A549 (cell line): ENCODE data around the gene UIMC1.

Source experiments
- CHD4 ChIP-seq: fragments of 200-600 bp; sonication (generic); IDR thresholded peaks from 2 replicates; pipeline ENCODE4 v1.6.1; 2016; ENCODE audit warnings: antibody characterized with exemption, mild to moderate bottlenecking, borderline replicate concordance
- POLR2A ChIP-seq: IDR thresholded peaks from 2 replicates; pipeline ENCODE4 v1.6.1; 2012; ENCODE audit warnings: mild to moderate bottlenecking, low read length
- RAD21 ChIP-seq, 2 experiments: fragments of >200 bp in 1 of 2; sonication (Bioruptor Twin) in 1 of 2; formaldehyde crosslinking in 1 of 2; IDR thresholded peaks in 1 of 2; conservative IDR thresholded peaks in 1 of 2; 2 replicates in 1 of 2; 3 replicates in 1 of 2; pipeline ENCODE4 v1.6.1; 2012 to 2018; ENCODE audit warnings: inconsistent platforms in 1 of 2
- RNF2 ChIP-seq: fragments of 200-600 bp; sonication (generic); IDR thresholded peaks from 2 replicates; pipeline ENCODE4 v1.6.1; 2016; ENCODE audit warnings: low read depth, mild to moderate bottlenecking, antibody characterized with exemption, moderate library complexity, borderline replicate concordance
- TF ChIP-seq, protein P1 (sequence below): IDR thresholded peaks from 2 replicates; pipeline ENCODE4 v1.6.1; 2012
- TF ChIP-seq, protein P2 (sequence below): fragments of >200 bp; sonication (Bioruptor Twin); formaldehyde crosslinking; IDR thresholded peaks from 3 replicates; pipeline ENCODE4 v1.5.1; 2016
- TF ChIP-seq, protein P3 (sequence below): IDR thresholded peaks from 2 replicates; pipeline ENCODE4 v1.6.1; 2012; ENCODE audit warnings: low read depth, borderline replicate concordance

DNA sequence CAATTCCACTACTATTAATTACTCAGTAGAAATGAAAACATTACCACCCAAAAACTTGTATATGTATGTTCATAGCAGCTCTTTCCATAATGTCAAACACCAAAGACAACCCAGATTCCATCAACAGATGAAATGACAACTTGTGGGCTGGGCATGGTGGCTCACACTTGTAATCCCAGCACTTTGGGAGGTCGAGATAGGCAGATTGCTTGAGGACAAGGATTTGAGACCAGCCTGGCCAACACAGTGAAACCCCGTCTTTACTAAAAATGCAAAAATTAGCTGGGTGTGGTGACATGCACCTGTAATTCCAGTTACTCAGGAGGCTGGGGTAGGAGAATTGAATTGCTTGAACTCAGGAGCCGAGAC, 11.5 kb downstream of the UIMC1 start:
- TF ChIP-seq, protein P1, sequence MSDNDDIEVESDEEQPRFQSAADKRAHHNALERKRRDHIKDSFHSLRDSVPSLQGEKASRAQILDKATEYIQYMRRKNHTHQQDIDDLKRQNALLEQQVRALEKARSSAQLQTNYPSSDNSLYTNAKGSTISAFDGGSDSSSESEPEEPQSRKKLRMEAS = no peak
- TF ChIP-seq POLR2A = no peak
- TF ChIP-seq, protein P2, sequence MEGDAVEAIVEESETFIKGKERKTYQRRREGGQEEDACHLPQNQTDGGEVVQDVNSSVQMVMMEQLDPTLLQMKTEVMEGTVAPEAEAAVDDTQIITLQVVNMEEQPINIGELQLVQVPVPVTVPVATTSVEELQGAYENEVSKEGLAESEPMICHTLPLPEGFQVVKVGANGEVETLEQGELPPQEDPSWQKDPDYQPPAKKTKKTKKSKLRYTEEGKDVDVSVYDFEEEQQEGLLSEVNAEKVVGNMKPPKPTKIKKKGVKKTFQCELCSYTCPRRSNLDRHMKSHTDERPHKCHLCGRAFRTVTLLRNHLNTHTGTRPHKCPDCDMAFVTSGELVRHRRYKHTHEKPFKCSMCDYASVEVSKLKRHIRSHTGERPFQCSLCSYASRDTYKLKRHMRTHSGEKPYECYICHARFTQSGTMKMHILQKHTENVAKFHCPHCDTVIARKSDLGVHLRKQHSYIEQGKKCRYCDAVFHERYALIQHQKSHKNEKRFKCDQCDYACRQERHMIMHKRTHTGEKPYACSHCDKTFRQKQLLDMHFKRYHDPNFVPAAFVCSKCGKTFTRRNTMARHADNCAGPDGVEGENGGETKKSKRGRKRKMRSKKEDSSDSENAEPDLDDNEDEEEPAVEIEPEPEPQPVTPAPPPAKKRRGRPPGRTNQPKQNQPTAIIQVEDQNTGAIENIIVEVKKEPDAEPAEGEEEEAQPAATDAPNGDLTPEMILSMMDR = no peak
- TF ChIP-seq RAD21 (conservative IDR thresholded peaks at IDR 0.05 in 1 of 2, IDR thresholded peaks at IDR 0.05 in 1 of 2) = no peak
- TF ChIP-seq, protein P3, sequence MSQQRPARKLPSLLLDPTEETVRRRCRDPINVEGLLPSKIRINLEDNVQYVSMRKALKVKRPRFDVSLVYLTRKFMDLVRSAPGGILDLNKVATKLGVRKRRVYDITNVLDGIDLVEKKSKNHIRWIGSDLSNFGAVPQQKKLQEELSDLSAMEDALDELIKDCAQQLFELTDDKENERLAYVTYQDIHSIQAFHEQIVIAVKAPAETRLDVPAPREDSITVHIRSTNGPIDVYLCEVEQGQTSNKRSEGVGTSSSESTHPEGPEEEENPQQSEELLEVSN = no peak
- no peak for TF ChIP-seq RNF2
- TF ChIP-seq CHD4 = no peak
